ENCODE data around the gene PRR22.

Gene PRR22

GRCh38 chr19:5804516-5805461 lies 20.2 kb upstream of the PRR22 start, which contains the start of gene NRTN:
NRTN (plus strand) TSS chr19:5805067; CDS start chr19:5824166, 19,099 bp downstream.
- Histone ChIP-seq H3K9ac (ENCODE audit: low read depth, low read length, poor library complexity) (peak within 1 kb of the TSS; percentile 81), H3K4me1 (ENCODE audit: control insufficient read depth in 2 of 2, insufficient read depth in 1 of 2, low read depth in 1 of 2, low read length in 2 of 2) (peaks cover 18 to 26% of the 10 kb centered on the region in 2 donors)
- no CpG with 5 or more reads among the region's 107 CpGs for WGBS, 2 donors (ENCODE audit: extremely low coverage in 2 of 2, insufficient read length in 2 of 2, insufficient replicate concordance in 1 of 2)

GRCh38 chr19:5803752-5804515 lies 19.4 kb upstream of the PRR22 start:
- DNase-seq (ENCODE audit: low spot score): peak; percentile 96
- Histone ChIP-seq H2AFZ (ENCODE audit: low read length) (peak overlapping the region; percentile 94), H3K27ac (replicated peaks; ENCODE audit: low read length) (peak overlapping the region; percentile 31), H4K8ac (ENCODE audit: low read depth, low read length) (peak overlapping the region; percentile 29), H3K4me1 (ENCODE audit: control insufficient read depth in 2 of 2, insufficient read depth in 1 of 2, low read depth in 1 of 2, low read length in 2 of 2) (peaks cover 20 to 32% of the 10 kb centered on the region in 2 donors), H2AK5ac (ENCODE audit: low read depth, low read length) (peak overlapping the region; percentile 98), H3K14ac (ENCODE audit: low read length) (peak overlapping the region; percentile 44), H2BK15ac (ENCODE audit: low read length) (peak overlapping the region; percentile 97), H2BK12ac (ENCODE audit: low read length) (no peak overlapping the region), H3K9me3 (replicated peaks in 1 of 2; ENCODE audit: control insufficient read depth in 2 of 2, insufficient read depth in 1 of 2, low read depth in 1 of 2, low read length in 2 of 2) (peaks cover 0 to 5% of the 10 kb centered on the region in 2 donors), H3K4me2 (ENCODE audit: insufficient read depth, low read length, poor library complexity, severe bottlenecking) (peak overlapping the region; percentile 32), H2BK5ac (ENCODE audit: low read length) (peak overlapping the region; percentile 84), H2BK120ac (ENCODE audit: low read depth, low read length) (no peak overlapping the region), H3K36me3 (replicated peaks in 1 of 2; ENCODE audit: control insufficient read depth in 2 of 2, insufficient read depth in 2 of 2, low read length in 2 of 2) (no peaks in the 10 kb centered on the region), H3K23ac (ENCODE audit: low read depth, low read length, poor library complexity) (peak overlapping the region; percentile 80), H4K91ac (ENCODE audit: low read depth, low read length, poor library complexity) (no peak overlapping the region), H3K9ac (ENCODE audit: low read depth, low read length, poor library complexity) (peak overlapping the region; percentile 87), H3K27me3 (ENCODE audit: control insufficient read depth in 3 of 3, insufficient read depth in 3 of 3, low read depth in 1 of 3, low read length in 3 of 3) (peaks cover 0 to 13% (median 13%) of the 10 kb centered on the region in 3 experiments), H3K4me3 (ENCODE audit: low read length in 2 of 2) (peak overlapping the region; percentile 14 to 21), H3K79me1 (ENCODE audit: low read depth, low read length) (peaks cover 7% of the 10 kb centered on the region), H3K18ac (ENCODE audit: low read length) (peak overlapping the region; percentile 92), H3K4ac (ENCODE audit: low read length) (peak overlapping the region; percentile 37)
- no CpG with 5 or more reads among the region's 54 CpGs for WGBS, 2 donors (ENCODE audit: extremely low coverage in 2 of 2, insufficient read length in 2 of 2, insufficient replicate concordance in 1 of 2)

More at GRCh38 chr19:5804516-5805461, 20.2 kb upstream of the PRR22 start, which contains the start of gene NRTN:
- Histone ChIP-seq H3K4me3 (ENCODE audit: low read length in 2 of 2) (peak within 1 kb of the TSS; percentile 45 to 76), H3K9me3 (replicated peaks in 1 of 2; ENCODE audit: control insufficient read depth in 2 of 2, insufficient read depth in 1 of 2, low read depth in 1 of 2, low read length in 2 of 2) (peaks cover 0 to 5% of the 10 kb centered on the region in 2 donors), H2BK12ac (ENCODE audit: low read length) (peak within 1 kb of the TSS; percentile 73), H3K14ac (ENCODE audit: low read length) (peak within 1 kb of the TSS; percentile 56), H3K4me2 (ENCODE audit: insufficient read depth, low read length, poor library complexity, severe bottlenecking) (peak within 1 kb of the TSS; percentile 66), H2BK5ac (ENCODE audit: low read length) (peak within 1 kb of the TSS; percentile 13), H3K18ac (ENCODE audit: low read length) (peak within 1 kb of the TSS; percentile 91), H3K79me1 (ENCODE audit: low read depth, low read length) (peaks cover 7% of the 10 kb centered on the region), H3K36me3 (replicated peaks in 1 of 2; ENCODE audit: control insufficient read depth in 2 of 2, insufficient read depth in 2 of 2, low read length in 2 of 2) (no peaks in the 10 kb centered on the region), H2AK5ac (ENCODE audit: low read depth, low read length) (peak within 1 kb of the TSS; percentile 98), H2BK15ac (ENCODE audit: low read length) (peak within 1 kb of the TSS; percentile 81), H3K4ac (ENCODE audit: low read length) (peak within 1 kb of the TSS; percentile 37), H3K27me3 (ENCODE audit: control insufficient read depth in 3 of 3, insufficient read depth in 3 of 3, low read depth in 1 of 3, low read length in 3 of 3) (peaks cover 0 to 13% (median 13%) of the 10 kb centered on the region in 3 experiments), H2BK120ac (ENCODE audit: low read depth, low read length) (no peak within 1 kb of the TSS), H4K91ac (ENCODE audit: low read depth, low read length, poor library complexity) (no peak within 1 kb of the TSS), H3K27ac (replicated peaks; ENCODE audit: low read length) (no peak within 1 kb of the TSS), H2AFZ (ENCODE audit: low read length) (peak within 1 kb of the TSS; percentile 94), H4K8ac (ENCODE audit: low read depth, low read length) (no peak within 1 kb of the TSS), H3K23ac (ENCODE audit: low read depth, low read length, poor library complexity) (peak within 1 kb of the TSS; percentile 80)
- DNase-seq (ENCODE audit: low spot score): peak; percentile 50

GRCh38 chr19:5803441-5803751 lies 18.9 kb upstream of the PRR22 start:
- peaks cover 7% of the 10 kb centered on the region for H3K79me1 ChIP-seq (ENCODE audit: low read depth, low read length)
- no peak overlapping the region for H3K4ac ChIP-seq (ENCODE audit: low read length)
- peaks cover 0 to 13% (median 13%) of the 10 kb centered on the region in 3 experiments for H3K27me3 ChIP-seq (ENCODE audit: control insufficient read depth in 3 of 3, insufficient read depth in 3 of 3, low read depth in 1 of 3, low read length in 3 of 3)
- WGBS, 2 donors (ENCODE audit: extremely low coverage in 2 of 2, insufficient read length in 2 of 2, insufficient replicate concordance in 1 of 2): no CpG with 5 or more reads among the region's 8 CpGs
- H4K91ac ChIP-seq (ENCODE audit: low read depth, low read length, poor library complexity): no peak overlapping the region
- H2BK5ac ChIP-seq (ENCODE audit: low read length): peak overlapping the region; percentile 84
- peak overlapping the region; percentile 44 for H3K14ac ChIP-seq (ENCODE audit: low read length)
- no peak overlapping the region for H2BK120ac ChIP-seq (ENCODE audit: low read depth, low read length)
- peak overlapping the region; percentile 29 for H4K8ac ChIP-seq (ENCODE audit: low read depth, low read length)
- H3K4me3 ChIP-seq (ENCODE audit: low read length in 2 of 2): peak overlapping the region; percentile 14 to 18
- peak overlapping the region; percentile 92 for H3K18ac ChIP-seq (ENCODE audit: low read length)
- no peaks in the 10 kb centered on the region for H3K36me3 ChIP-seq (replicated peaks in 1 of 2; ENCODE audit: control insufficient read depth in 2 of 2, insufficient read depth in 2 of 2, low read length in 2 of 2)
- peaks cover 0 to 5% of the 10 kb centered on the region in 2 donors for H3K9me3 ChIP-seq (replicated peaks in 1 of 2; ENCODE audit: control insufficient read depth in 2 of 2, insufficient read depth in 1 of 2, low read depth in 1 of 2, low read length in 2 of 2)
- peak overlapping the region; percentile 41 for H2AK5ac ChIP-seq (ENCODE audit: low read depth, low read length)
- H2AFZ ChIP-seq (ENCODE audit: low read length): peak overlapping the region; percentile 94
- peak overlapping the region; percentile 80 for H3K23ac ChIP-seq (ENCODE audit: low read depth, low read length, poor library complexity)
- no peak for DNase-seq (ENCODE audit: low spot score)
- H2BK12ac ChIP-seq (ENCODE audit: low read length): no peak overlapping the region
- H2BK15ac ChIP-seq (ENCODE audit: low read length): peak overlapping the region; percentile 97
- H3K4me2 ChIP-seq (ENCODE audit: insufficient read depth, low read length, poor library complexity, severe bottlenecking): peak overlapping the region; percentile 32
- peaks cover 20 to 32% of the 10 kb centered on the region in 2 donors for H3K4me1 ChIP-seq (ENCODE audit: control insufficient read depth in 2 of 2, insufficient read depth in 1 of 2, low read depth in 1 of 2, low read length in 2 of 2)
- H3K9ac ChIP-seq (ENCODE audit: low read depth, low read length, poor library complexity): peak overlapping the region; percentile 87
- H3K27ac ChIP-seq (replicated peaks; ENCODE audit: low read length): peak overlapping the region; percentile 31
